NCI-H146 treated with DMSO at 0.1 percent for 48 hours (cell line): ENCODE measurements around the gene NKX2-3.

ENCODE experiments used
- DNase-seq: peaks from one replicate; lab custom pipeline; 2025; ENCODE audit not compliant: unreplicated experiment; lab: John Stamatoyannopoulos, UW

Gene NKX2-3

GRCh38 chr10:99532687-99533495, at the start of gene NKX2-3:
NKX2-3 (plus strand) TSS chr10:99532942; CDS start chr10:99533132, 190 bp downstream.
- no peak for DNase-seq

GRCh38 chr10:99484626-99485581, 47.8 kb upstream of the NKX2-3 start:
- DNase-seq, result no peak

GRCh38 chr10:99487125-99487807, 45.5 kb upstream of the NKX2-3 start:
- DNase-seq, result no peak

- no peak for DNase-seq
Measured at GRCh38 chr10:99489271-99489670, 43.5 kb upstream of the NKX2-3 start.

- no peak for DNase-seq
Measured at GRCh38 chr10:99497343-99498025, 35.3 kb upstream of the NKX2-3 start.

GRCh38 chr10:99506416-99506815, 26.3 kb upstream of the NKX2-3 start:
- DNase-seq, result no peak

GRCh38 chr10:99507265-99507664, 25.5 kb upstream of the NKX2-3 start:
- no peak for DNase-seq

- no peak for DNase-seq
Measured at GRCh38 chr10:99513061-99513460, 19.7 kb upstream of the NKX2-3 start.

- DNase-seq, result no peak
Measured at GRCh38 chr10:99519690-99520039, 13.1 kb upstream of the NKX2-3 start.

GRCh38 chr10:99520040-99520846, 12.5 kb upstream of the NKX2-3 start:
- no peak for DNase-seq

GRCh38 chr10:99520847-99521764, 11.6 kb upstream of the NKX2-3 start:
- no peak for DNase-seq

GRCh38 chr10:99521765-99522469, 10.8 kb upstream of the NKX2-3 start:
- no peak for DNase-seq

GRCh38 chr10:99522470-99523250, 10.1 kb upstream of the NKX2-3 start:
- DNase-seq, result no peak

- no peak for DNase-seq
Measured at GRCh38 chr10:99523251-99523773, 9.4 kb upstream of the NKX2-3 start.

- no peak for DNase-seq
Measured at GRCh38 chr10:99524050-99524666, 8.6 kb upstream of the NKX2-3 start.

GRCh38 chr10:99524736-99525380, 7.9 kb upstream of the NKX2-3 start:
- DNase-seq, result no peak
